Measurements from ENCODE around the gene VKORC1.

The VKORC1 gene

DNA sequence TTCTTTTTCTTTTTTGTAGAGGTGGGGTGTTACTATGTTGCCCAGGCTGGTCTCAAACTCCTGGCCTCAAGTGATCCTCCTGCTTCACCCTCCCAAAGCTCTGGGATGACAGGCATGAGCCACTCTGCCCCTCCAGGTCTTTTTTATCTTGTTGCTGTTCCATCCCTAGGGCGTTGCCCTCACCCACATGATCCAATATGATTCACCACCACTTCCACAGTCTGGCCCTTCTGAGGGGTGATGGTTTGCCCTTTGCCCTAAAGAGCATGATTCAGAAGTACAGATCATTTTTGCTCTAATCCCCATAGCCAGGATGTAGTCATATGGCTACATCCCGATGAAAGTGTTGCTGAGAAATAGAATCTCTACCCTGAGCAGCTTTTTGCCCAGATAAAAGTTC lies 42.5 kb downstream of the VKORC1 start:
- Histone ChIP-seq H2AK5ac (ENCODE audit: low read depth, low read length) (no peak overlapping the region), H3K9me3 (replicated peaks in 1 of 2; ENCODE audit: control insufficient read depth in 2 of 2, insufficient read depth in 1 of 2, low read depth in 1 of 2, low read length in 2 of 2) (no peaks in the 10 kb centered on the region), H2BK5ac (ENCODE audit: low read length) (no peak overlapping the region), H3K4ac (ENCODE audit: low read length) (no peak overlapping the region), H2BK120ac (ENCODE audit: low read depth, low read length) (no peak overlapping the region), H2AFZ (ENCODE audit: low read length) (no peak overlapping the region), H2BK15ac (ENCODE audit: low read length) (no peak overlapping the region), H2BK12ac (ENCODE audit: low read length) (no peak overlapping the region), H3K36me3 (replicated peaks in 1 of 2; ENCODE audit: control insufficient read depth in 2 of 2, insufficient read depth in 2 of 2, low read length in 2 of 2) (no peaks in the 10 kb centered on the region), H3K14ac (ENCODE audit: low read length) (no peak overlapping the region), H3K18ac (ENCODE audit: low read length) (no peak overlapping the region), H3K4me3 (ENCODE audit: low read length in 2 of 2) (no peak overlapping the region), H3K23ac (ENCODE audit: low read depth, low read length, poor library complexity) (no peak overlapping the region), H3K27ac (replicated peaks; ENCODE audit: low read length) (no peak overlapping the region), H3K79me1 (ENCODE audit: low read depth, low read length) (peaks cover 1% of the 10 kb centered on the region), H3K9ac (ENCODE audit: low read depth, low read length, poor library complexity) (no peak overlapping the region), H3K4me2 (ENCODE audit: insufficient read depth, low read length, poor library complexity, severe bottlenecking) (no peak overlapping the region), H4K8ac (ENCODE audit: low read depth, low read length) (no peak overlapping the region), H3K27me3 (ENCODE audit: control insufficient read depth in 3 of 3, insufficient read depth in 3 of 3, low read depth in 1 of 3, low read length in 3 of 3) (no peaks in the 10 kb centered on the region), H4K91ac (ENCODE audit: low read depth, low read length, poor library complexity) (no peak overlapping the region), H3K4me1 (ENCODE audit: control insufficient read depth in 2 of 2, insufficient read depth in 1 of 2, low read depth in 1 of 2, low read length in 2 of 2) (peaks cover 0 to 5% of the 10 kb centered on the region in 2 donors)
- DNase-seq (ENCODE audit: low spot score): no peak
- WGBS, 2 donors (ENCODE audit: extremely low coverage in 2 of 2, insufficient read length in 2 of 2, insufficient replicate concordance in 1 of 2): no CpG with 5 or more reads among the region's 2 CpGs

DNA sequence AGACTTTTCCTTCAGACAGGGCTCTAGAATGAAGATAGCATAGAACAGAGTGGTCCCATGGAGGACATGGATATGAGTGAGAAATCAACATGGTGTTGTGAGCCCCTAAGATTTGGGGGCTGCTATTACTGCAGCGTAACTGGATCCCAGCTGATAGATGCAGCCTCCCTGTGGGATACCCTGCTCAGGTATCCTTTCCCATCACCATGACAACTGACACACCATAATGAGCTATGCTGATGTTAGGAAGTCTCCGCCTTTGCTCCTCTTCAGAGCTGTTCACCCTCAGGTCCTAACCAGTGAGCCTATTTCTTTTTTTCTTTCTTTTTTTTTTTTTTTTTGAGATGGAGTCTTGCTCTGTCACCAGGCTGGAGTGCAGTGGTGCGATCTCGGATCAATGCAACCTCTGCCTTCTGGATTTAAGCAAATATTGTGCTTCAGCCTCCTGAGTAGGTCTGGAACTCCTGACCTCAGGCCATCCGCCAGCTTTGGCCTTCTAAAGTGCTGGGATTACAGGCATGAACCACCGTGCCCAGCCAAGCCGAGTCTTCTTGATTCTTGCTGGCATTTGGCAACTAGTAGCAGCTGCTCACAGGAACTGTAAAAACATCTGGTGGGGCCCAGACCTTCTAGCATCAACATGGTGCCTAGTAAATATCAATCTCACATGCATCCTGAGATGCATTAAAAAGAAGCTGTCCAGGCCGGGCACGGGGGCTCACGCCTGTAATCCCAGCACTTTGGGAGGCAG lies 44.1 kb downstream of the VKORC1 start:
- Histone ChIP-seq H2BK12ac (ENCODE audit: low read length) (no peak overlapping the region), H3K23ac (ENCODE audit: low read depth, low read length, poor library complexity) (no peak overlapping the region)
- WGBS, 2 donors (ENCODE audit: extremely low coverage in 2 of 2, insufficient read length in 2 of 2, insufficient replicate concordance in 1 of 2): no CpG with 5 or more reads among the region's 10 CpGs

DNA sequence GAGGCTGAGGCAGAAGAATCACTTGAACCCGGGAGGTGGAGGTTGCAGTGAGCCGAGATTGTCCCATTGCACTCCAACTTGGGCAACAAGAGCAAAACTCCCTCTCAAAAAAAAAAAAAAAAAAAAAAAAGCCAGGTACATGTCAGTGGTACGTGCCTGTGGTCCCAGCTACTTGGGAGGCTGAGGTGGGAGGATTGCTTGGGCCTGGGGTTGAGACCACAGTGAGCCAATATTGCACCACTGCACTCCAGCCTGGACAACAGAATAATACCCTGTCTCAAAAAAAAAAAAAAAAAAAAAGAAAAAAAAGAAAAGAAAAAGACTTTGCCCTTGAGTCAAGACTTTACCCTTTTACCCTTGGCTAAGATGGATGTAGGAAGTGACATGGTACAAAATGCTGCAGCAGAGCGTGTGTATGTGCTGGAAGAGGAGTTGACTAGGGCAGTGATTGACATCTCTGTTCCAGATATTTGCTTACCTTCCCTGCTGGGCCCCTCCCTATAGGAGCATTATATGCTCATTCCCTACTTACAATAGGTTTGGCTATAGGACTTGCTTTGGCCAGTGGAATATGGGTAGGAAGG lies 50.6 kb downstream of the VKORC1 start:
- Histone ChIP-seq H3K14ac (ENCODE audit: low read length) (no peak overlapping the region), H3K18ac (ENCODE audit: low read length) (no peak overlapping the region), H2AFZ (ENCODE audit: low read length) (no peak overlapping the region), H3K4me3 (ENCODE audit: low read length in 2 of 2) (no peak overlapping the region), H2BK15ac (ENCODE audit: low read length) (no peak overlapping the region), H3K9ac (ENCODE audit: low read depth, low read length, poor library complexity) (no peak overlapping the region), H3K4me1 (ENCODE audit: control insufficient read depth in 2 of 2, insufficient read depth in 1 of 2, low read depth in 1 of 2, low read length in 2 of 2) (no peaks in the 10 kb centered on the region), H4K91ac (ENCODE audit: low read depth, low read length, poor library complexity) (no peak overlapping the region), H3K27ac (replicated peaks; ENCODE audit: low read length) (no peak overlapping the region), H3K9me3 (replicated peaks in 1 of 2; ENCODE audit: control insufficient read depth in 2 of 2, insufficient read depth in 1 of 2, low read depth in 1 of 2, low read length in 2 of 2) (no peaks in the 10 kb centered on the region), H3K23ac (ENCODE audit: low read depth, low read length, poor library complexity) (no peak overlapping the region), H3K4me2 (ENCODE audit: insufficient read depth, low read length, poor library complexity, severe bottlenecking) (no peak overlapping the region), H2AK5ac (ENCODE audit: low read depth, low read length) (no peak overlapping the region), H3K27me3 (ENCODE audit: control insufficient read depth in 3 of 3, insufficient read depth in 3 of 3, low read depth in 1 of 3, low read length in 3 of 3) (no peaks in the 10 kb centered on the region), H2BK5ac (ENCODE audit: low read length) (no peak overlapping the region), H2BK12ac (ENCODE audit: low read length) (no peak overlapping the region), H3K36me3 (replicated peaks in 1 of 2; ENCODE audit: control insufficient read depth in 2 of 2, insufficient read depth in 2 of 2, low read length in 2 of 2) (peaks cover 0 to under 1% of the 10 kb centered on the region in 2 donors), H3K4ac (ENCODE audit: low read length) (no peak overlapping the region), H4K8ac (ENCODE audit: low read depth, low read length) (no peak overlapping the region), H3K79me1 (ENCODE audit: low read depth, low read length) (peaks cover 1% of the 10 kb centered on the region), H2BK120ac (ENCODE audit: low read depth, low read length) (no peak overlapping the region)
- DNase-seq (ENCODE audit: low spot score): no peak
- WGBS, 2 donors (ENCODE audit: extremely low coverage in 2 of 2, insufficient read length in 2 of 2, insufficient replicate concordance in 1 of 2): no CpG with 5 or more reads among the region's 4 CpGs

More for the DNA sequence above, 44.1 kb downstream of the VKORC1 start:
- Histone ChIP-seq H3K4me1 (ENCODE audit: control insufficient read depth in 2 of 2, insufficient read depth in 1 of 2, low read depth in 1 of 2, low read length in 2 of 2) (peaks cover 0 to 2% of the 10 kb centered on the region in 2 donors), H3K4me2 (ENCODE audit: insufficient read depth, low read length, poor library complexity, severe bottlenecking) (no peak overlapping the region), H3K27ac (replicated peaks; ENCODE audit: low read length) (no peak overlapping the region), H3K36me3 (replicated peaks in 1 of 2; ENCODE audit: control insufficient read depth in 2 of 2, insufficient read depth in 2 of 2, low read length in 2 of 2) (no peaks in the 10 kb centered on the region), H2BK5ac (ENCODE audit: low read length) (no peak overlapping the region), H2BK120ac (ENCODE audit: low read depth, low read length) (no peak overlapping the region), H3K9me3 (replicated peaks in 1 of 2; ENCODE audit: control insufficient read depth in 2 of 2, insufficient read depth in 1 of 2, low read depth in 1 of 2, low read length in 2 of 2) (no peaks in the 10 kb centered on the region), H3K27me3 (ENCODE audit: control insufficient read depth in 3 of 3, insufficient read depth in 3 of 3, low read depth in 1 of 3, low read length in 3 of 3) (no peaks in the 10 kb centered on the region), H4K91ac (ENCODE audit: low read depth, low read length, poor library complexity) (no peak overlapping the region), H4K8ac (ENCODE audit: low read depth, low read length) (no peak overlapping the region), H2AFZ (ENCODE audit: low read length) (no peak overlapping the region), H3K9ac (ENCODE audit: low read depth, low read length, poor library complexity) (no peak overlapping the region), H3K4me3 (ENCODE audit: low read length in 2 of 2) (no peak overlapping the region), H2AK5ac (ENCODE audit: low read depth, low read length) (no peak overlapping the region), H3K4ac (ENCODE audit: low read length) (no peak overlapping the region), H3K79me1 (ENCODE audit: low read depth, low read length) (peaks cover 1% of the 10 kb centered on the region), H3K18ac (ENCODE audit: low read length) (no peak overlapping the region), H2BK15ac (ENCODE audit: low read length) (no peak overlapping the region), H3K14ac (ENCODE audit: low read length) (no peak overlapping the region)
- no peak for DNase-seq (ENCODE audit: low spot score)

DNA sequence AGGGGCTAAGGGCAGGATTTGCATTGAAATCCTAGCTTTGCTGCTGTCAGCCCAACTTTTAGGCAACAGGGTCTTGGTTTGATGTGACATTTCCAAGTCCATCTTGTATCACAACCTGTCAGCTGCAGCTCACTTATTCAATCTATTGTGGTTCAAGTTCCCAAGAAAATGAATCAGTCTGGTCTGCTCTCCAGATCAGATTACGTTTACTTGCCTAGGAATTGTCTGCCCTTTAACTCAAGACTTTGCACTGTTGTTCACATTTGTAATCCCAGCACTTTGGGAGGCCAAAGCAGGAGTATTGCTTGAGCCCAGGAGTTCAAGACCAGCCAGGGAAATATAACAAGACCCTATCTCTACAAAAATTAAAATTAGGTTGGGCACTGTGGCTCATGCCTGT lies 51.2 kb downstream of the VKORC1 start:
- no peak overlapping the region for H3K4me3 ChIP-seq (ENCODE audit: low read length in 2 of 2)
- no peak overlapping the region for H3K4ac ChIP-seq (ENCODE audit: low read length)
- H2BK120ac ChIP-seq (ENCODE audit: low read depth, low read length): no peak overlapping the region
- no peak overlapping the region for H4K91ac ChIP-seq (ENCODE audit: low read depth, low read length, poor library complexity)
- H3K4me2 ChIP-seq (ENCODE audit: insufficient read depth, low read length, poor library complexity, severe bottlenecking): no peak overlapping the region
- H3K27me3 ChIP-seq (ENCODE audit: control insufficient read depth in 3 of 3, insufficient read depth in 3 of 3, low read depth in 1 of 3, low read length in 3 of 3): no peaks in the 10 kb centered on the region
- H3K23ac ChIP-seq (ENCODE audit: low read depth, low read length, poor library complexity): no peak overlapping the region
- no peaks in the 10 kb centered on the region for H3K4me1 ChIP-seq (ENCODE audit: control insufficient read depth in 2 of 2, insufficient read depth in 1 of 2, low read depth in 1 of 2, low read length in 2 of 2)
- no peak for DNase-seq (ENCODE audit: low spot score)
- H3K36me3 ChIP-seq (replicated peaks in 1 of 2; ENCODE audit: control insufficient read depth in 2 of 2, insufficient read depth in 2 of 2, low read length in 2 of 2): peaks cover 0 to 2% of the 10 kb centered on the region in 2 donors
- no peak overlapping the region for H3K27ac ChIP-seq (replicated peaks; ENCODE audit: low read length)
- H2AFZ ChIP-seq (ENCODE audit: low read length): no peak overlapping the region
- no peak overlapping the region for H2BK15ac ChIP-seq (ENCODE audit: low read length)
- H3K14ac ChIP-seq (ENCODE audit: low read length): no peak overlapping the region
- no peak overlapping the region for H3K18ac ChIP-seq (ENCODE audit: low read length)
- H2AK5ac ChIP-seq (ENCODE audit: low read depth, low read length): no peak overlapping the region
- no peak overlapping the region for H3K9ac ChIP-seq (ENCODE audit: low read depth, low read length, poor library complexity)
- no peak overlapping the region for H2BK5ac ChIP-seq (ENCODE audit: low read length)
- H2BK12ac ChIP-seq (ENCODE audit: low read length): no peak overlapping the region
- no peaks in the 10 kb centered on the region for H3K9me3 ChIP-seq (replicated peaks in 1 of 2; ENCODE audit: control insufficient read depth in 2 of 2, insufficient read depth in 1 of 2, low read depth in 1 of 2, low read length in 2 of 2)
- WGBS, 2 donors (ENCODE audit: extremely low coverage in 2 of 2, insufficient read length in 2 of 2, insufficient replicate concordance in 1 of 2): no CpG with 5 or more reads among the region's 1 CpG
- H4K8ac ChIP-seq (ENCODE audit: low read depth, low read length): no peak overlapping the region
- H3K79me1 ChIP-seq (ENCODE audit: low read depth, low read length): peaks cover 1% of the 10 kb centered on the region
